ENCODE results near the gene TTC39A. TPM values are rescaled to one million over a fixed set of nuclear protein-coding genes. Genes with fewer than 3 reads are reported as not detected.

The TTC39A gene
- polyA plus RNA-seq, 1 donor (not counting 4 experiments of a cell fraction or from before 2014, with no cell fraction given): 1.4 TPM

GRCh38 chr1:51306950-51307349, 23.4 kb downstream of the TTC39A start:
- FAIRE-seq: no peak
- no peak for DNase-seq (ENCODE audit: low read depth, low spot score)
- dilution Hi-C loops (cut with MboI; ENCODE audit: extremely low pct_ligation_motif_present, low sequenced_read_pairs): no loop called here

GRCh38 chr1:51305371-51305823, 25.0 kb downstream of the TTC39A start:
- FAIRE-seq: no peak
- dilution Hi-C loops (cut with MboI; ENCODE audit: extremely low pct_ligation_motif_present, low sequenced_read_pairs): no loop called here
- no peaks in the 10 kb centered on the region for H3K9me1 ChIP-seq (ENCODE audit: control insufficient read depth, extremely low read depth, insufficient read depth, low read length)
- H3K27me3 ChIP-seq (ENCODE audit: control insufficient read depth, extremely low read depth, insufficient read depth, low read length): no peaks in the 10 kb centered on the region
- H3K27ac ChIP-seq (ENCODE audit: control insufficient read depth, insufficient read depth, low read length): no peak overlapping the region
- H3K4me2 ChIP-seq (ENCODE audit: control insufficient read depth, extremely low read depth, insufficient read depth, low read depth, low read length): no peak overlapping the region
- no peaks in the 10 kb centered on the region for H3K9me3 ChIP-seq (ENCODE audit: control insufficient read depth, low read depth, low read length)
- H3K9ac ChIP-seq (ENCODE audit: control insufficient read depth, extremely low read depth, insufficient read depth, low read length): no peak overlapping the region
- no peak overlapping the region for H3K4me3 ChIP-seq (ENCODE audit: control insufficient read depth in 2 of 3, extremely low read depth in 1 of 3, insufficient read depth in 2 of 3, low read depth in 1 of 3, low read length in 3 of 3)
- no peaks in the 10 kb centered on the region for H3K79me2 ChIP-seq (ENCODE audit: control insufficient read depth, insufficient read depth, low read length)
- no peaks in the 10 kb centered on the region for H3K4me1 ChIP-seq (ENCODE audit: control insufficient read depth, extremely low read depth, insufficient read depth, low read length)
- no peaks in the 10 kb centered on the region for H4K20me1 ChIP-seq (ENCODE audit: control insufficient read depth, extremely low read depth, insufficient read depth, low read length)
- no peak for DNase-seq (ENCODE audit: low read depth, low spot score)
- H2AFZ ChIP-seq (ENCODE audit: control insufficient read depth, low read length): no peak overlapping the region
- TF ChIP-seq CTCF (optimal IDR thresholded peaks at IDR 0.05 in 1 of 3, IDR thresholded peaks at IDR 0.05 in 1 of 3, conservative IDR thresholded peaks at IDR 0.05 in 1 of 3; ENCODE audit: extremely low read depth in 1 of 3, insufficient read depth in 2 of 3, low read length in 3 of 3): no peak
- TF ChIP-seq EZH2 (IDR thresholded peaks at IDR 0.05; ENCODE audit: low read length): no peak
- H3K36me3 ChIP-seq (ENCODE audit: control insufficient read depth in 2 of 2, extremely low read depth in 1 of 2, insufficient read depth in 2 of 2, low read length in 2 of 2): no peaks in the 10 kb centered on the region

More at GRCh38 chr1:51306950-51307349, 23.4 kb downstream of the TTC39A start:
- no peak for TF ChIP-seq CTCF (optimal IDR thresholded peaks at IDR 0.05 in 1 of 3, IDR thresholded peaks at IDR 0.05 in 1 of 3, conservative IDR thresholded peaks at IDR 0.05 in 1 of 3; ENCODE audit: extremely low read depth in 1 of 3, insufficient read depth in 2 of 3, low read length in 3 of 3)
- no peak for TF ChIP-seq EZH2 (IDR thresholded peaks at IDR 0.05; ENCODE audit: low read length)
- Histone ChIP-seq H3K27me3 (ENCODE audit: control insufficient read depth, extremely low read depth, insufficient read depth, low read length) (no peaks in the 10 kb centered on the region), H3K9me1 (ENCODE audit: control insufficient read depth, extremely low read depth, insufficient read depth, low read length) (no peaks in the 10 kb centered on the region), H3K79me2 (ENCODE audit: control insufficient read depth, insufficient read depth, low read length) (no peaks in the 10 kb centered on the region), H3K4me1 (ENCODE audit: control insufficient read depth, extremely low read depth, insufficient read depth, low read length) (no peaks in the 10 kb centered on the region), H3K4me3 (ENCODE audit: control insufficient read depth in 2 of 3, extremely low read depth in 1 of 3, insufficient read depth in 2 of 3, low read depth in 1 of 3, low read length in 3 of 3) (no peak overlapping the region), H3K4me2 (ENCODE audit: control insufficient read depth, extremely low read depth, insufficient read depth, low read depth, low read length) (no peak overlapping the region), H2AFZ (ENCODE audit: control insufficient read depth, low read length) (no peak overlapping the region), H3K9ac (ENCODE audit: control insufficient read depth, extremely low read depth, insufficient read depth, low read length) (no peak overlapping the region), H3K27ac (ENCODE audit: control insufficient read depth, insufficient read depth, low read length) (no peak overlapping the region), H4K20me1 (ENCODE audit: control insufficient read depth, extremely low read depth, insufficient read depth, low read length) (no peaks in the 10 kb centered on the region), H3K36me3 (ENCODE audit: control insufficient read depth in 2 of 2, extremely low read depth in 1 of 2, insufficient read depth in 2 of 2, low read length in 2 of 2) (no peaks in the 10 kb centered on the region), H3K9me3 (ENCODE audit: control insufficient read depth, low read depth, low read length) (no peaks in the 10 kb centered on the region)

All from keratinocyte (primary cell).